Measurements from ENCODE around the gene KCNQ1. TPM values are rescaled to one million over a fixed set of nuclear protein-coding genes. Genes with fewer than 3 reads are reported as not detected.

KCNQ1 gene
- total RNA-seq, 2 experiments from 2014 or later: 24.2 to 26.6 TPM

- peak; percentile 18 for DNase-seq
- Mint-ChIP-seq H3K27ac (no peak overlapping the region), H3K27me3 (no peaks in the 10 kb centered on the region), H3K4me1 (peaks cover 9% of the 10 kb centered on the region), H3K36me3 (no peaks in the 10 kb centered on the region), H3K9me3 (no peaks in the 10 kb centered on the region), H3K4me3 (no peak overlapping the region)
- POLR2A ChIA-PET: no interaction called here
- ATAC-seq (ENCODE audit: low read depth): no peak
These were observed 79.8 kb downstream of the KCNQ1 start for GRCh38 chr11:2524446-2525165.

GRCh38 chr11:2525166-2525861 is 80.5 kb downstream of the KCNQ1 start:
- no peaks in the 10 kb centered on the region for H3K9me3 Mint-ChIP-seq
- no peak overlapping the region for H3K27ac Mint-ChIP-seq
- DNase-seq (peak; percentile 25), ATAC-seq (ENCODE audit: low read depth) (no peak)
- H3K36me3 Mint-ChIP-seq: no peaks in the 10 kb centered on the region
- POLR2A ChIA-PET: no interaction called here
- H3K4me3 Mint-ChIP-seq: no peak overlapping the region
- no peaks in the 10 kb centered on the region for H3K27me3 Mint-ChIP-seq
- H3K4me1 Mint-ChIP-seq: peaks cover 9% of the 10 kb centered on the region

GRCh38 chr11:2525941-2526807 is 81.4 kb downstream of the KCNQ1 start:
- no peak for ATAC-seq (ENCODE audit: low read depth)
- H3K27ac Mint-ChIP-seq: peak overlapping the region; percentile 74
- peak; percentile 25 for DNase-seq
- no peaks in the 10 kb centered on the region for H3K36me3 Mint-ChIP-seq
- H3K9me3 Mint-ChIP-seq: no peaks in the 10 kb centered on the region
- H3K4me3 Mint-ChIP-seq: no peak overlapping the region
- H3K27me3 Mint-ChIP-seq: no peaks in the 10 kb centered on the region
- POLR2A ChIA-PET: no interaction called here
- peaks cover 9% of the 10 kb centered on the region for H3K4me1 Mint-ChIP-seq

- H3K9me3 Mint-ChIP-seq: no peaks in the 10 kb centered on the region
- H3K27me3 Mint-ChIP-seq: no peaks in the 10 kb centered on the region
- no peaks in the 10 kb centered on the region for H3K36me3 Mint-ChIP-seq
- H3K27ac Mint-ChIP-seq: peak overlapping the region; percentile 42
- peak; percentile 19 for ATAC-seq (ENCODE audit: low read depth)
- DNase-seq: peak; percentile 37
- peaks cover 9% of the 10 kb centered on the region for H3K4me1 Mint-ChIP-seq
- no peak overlapping the region for H3K4me3 Mint-ChIP-seq
- POLR2A ChIA-PET: no interaction called here
These were observed 82.1 kb downstream of the KCNQ1 start for GRCh38 chr11:2526808-2527381.

- peaks cover 15% of the 10 kb centered on the region for H3K4me1 Mint-ChIP-seq
These were observed 82.9 kb downstream of the KCNQ1 start for GRCh38 chr11:2527621-2528291.

GRCh38 chr11:2528301-2529050 is 83.7 kb downstream of the KCNQ1 start:
- ATAC-seq (ENCODE audit: low read depth) (no peak), DNase-seq (peak; percentile 31)
- no peaks in the 10 kb centered on the region for H3K9me3 Mint-ChIP-seq
- POLR2A ChIA-PET: no interaction called here
- H3K4me1 Mint-ChIP-seq: peaks cover 21% of the 10 kb centered on the region
- H3K27ac Mint-ChIP-seq: peak overlapping the region; percentile 28
- no peaks in the 10 kb centered on the region for H3K36me3 Mint-ChIP-seq
- H3K27me3 Mint-ChIP-seq: no peaks in the 10 kb centered on the region
- no peak overlapping the region for H3K4me3 Mint-ChIP-seq

More at GRCh38 chr11:2527621-2528291, 82.9 kb downstream of the KCNQ1 start:
- no peak overlapping the region for H3K4me3 Mint-ChIP-seq
- ATAC-seq (ENCODE audit: low read depth) (no peak), DNase-seq (peak; percentile 29)
- POLR2A ChIA-PET: no interaction called here
- H3K27ac Mint-ChIP-seq: no peak overlapping the region
- H3K9me3 Mint-ChIP-seq: no peaks in the 10 kb centered on the region
- H3K27me3 Mint-ChIP-seq: no peaks in the 10 kb centered on the region
- H3K36me3 Mint-ChIP-seq: no peaks in the 10 kb centered on the region

- peaks cover 24% of the 10 kb centered on the region for H3K4me1 Mint-ChIP-seq
- H3K27ac Mint-ChIP-seq: no peak overlapping the region
- DNase-seq (peak; percentile 13), ATAC-seq (ENCODE audit: low read depth) (no peak)
- H3K4me3 Mint-ChIP-seq: no peak overlapping the region
- H3K27me3 Mint-ChIP-seq: no peaks in the 10 kb centered on the region
- no peaks in the 10 kb centered on the region for H3K9me3 Mint-ChIP-seq
- POLR2A ChIA-PET: no interaction called here
- no peaks in the 10 kb centered on the region for H3K36me3 Mint-ChIP-seq
These were observed 84.4 kb downstream of the KCNQ1 start for GRCh38 chr11:2529173-2529572.

GRCh38 chr11:2529636-2530035 is 84.8 kb downstream of the KCNQ1 start:
- no peaks in the 10 kb centered on the region for H3K36me3 Mint-ChIP-seq
- peaks cover 24% of the 10 kb centered on the region for H3K4me1 Mint-ChIP-seq
- H3K9me3 Mint-ChIP-seq: no peaks in the 10 kb centered on the region
- ATAC-seq (ENCODE audit: low read depth): no peak
- no peaks in the 10 kb centered on the region for H3K27me3 Mint-ChIP-seq
- POLR2A ChIA-PET: no interaction called here
- peak; percentile 19 for DNase-seq
- H3K27ac Mint-ChIP-seq: no peak overlapping the region
- H3K4me3 Mint-ChIP-seq: no peak overlapping the region

GRCh38 chr11:2530131-2530854 is 85.5 kb downstream of the KCNQ1 start:
- ATAC-seq (ENCODE audit: low read depth) (no peak), DNase-seq (peak; percentile 28)
- Mint-ChIP-seq H3K36me3 (no peaks in the 10 kb centered on the region), H3K9me3 (no peaks in the 10 kb centered on the region), H3K27ac (no peak overlapping the region), H3K4me1 (peaks cover 24% of the 10 kb centered on the region), H3K27me3 (no peaks in the 10 kb centered on the region), H3K4me3 (no peak overlapping the region)
- POLR2A ChIA-PET: interaction anchor here (1.0 kb wide), 1 partner anchor 102 kb away, joined by 4 read pairs; no protein-coding TSS in a partner anchor

GRCh38 chr11:2530855-2531200 is 86.0 kb downstream of the KCNQ1 start:
- ATAC-seq (ENCODE audit: low read depth) (no peak), DNase-seq (no peak)
- H3K27me3 Mint-ChIP-seq: no peaks in the 10 kb centered on the region

GRCh38 chr11:2531277-2531986 is 86.6 kb downstream of the KCNQ1 start:
- DNase-seq (peak; percentile 81), ATAC-seq (ENCODE audit: low read depth) (no peak)
- H3K9me3 Mint-ChIP-seq: no peaks in the 10 kb centered on the region
- no peaks in the 10 kb centered on the region for H3K36me3 Mint-ChIP-seq
- peaks cover 20% of the 10 kb centered on the region for H3K4me1 Mint-ChIP-seq
- no peak overlapping the region for H3K4me3 Mint-ChIP-seq
- POLR2A ChIA-PET: interaction anchor here (0.9 to 3.5 kb wide), 4 partner anchors 104 to 357 kb away, joined by 3 to 14 read pairs (median 4); partner anchors contain the start of gene TSSC4
- H3K27ac Mint-ChIP-seq: no peak overlapping the region
- H3K27me3 Mint-ChIP-seq: no peaks in the 10 kb centered on the region

More at GRCh38 chr11:2530855-2531200, 86.0 kb downstream of the KCNQ1 start:
- POLR2A ChIA-PET: interaction anchor here (1.0 kb wide), 1 partner anchor 103 kb away, joined by 4 read pairs; no protein-coding TSS in a partner anchor
- Mint-ChIP-seq H3K27ac (no peak overlapping the region), H3K36me3 (no peaks in the 10 kb centered on the region), H3K4me3 (no peak overlapping the region), H3K4me1 (peaks cover 24% of the 10 kb centered on the region), H3K9me3 (no peaks in the 10 kb centered on the region)
